NCI-H2107 (cell line): ENCODE results near the gene CEL.
A peak's percentile ranks its signal among the peaks of the same experiment; 100 is the strongest.
"Not testable (repeated sequence)": the region's sequence is repeated elsewhere in the genome, so short reads cannot be mapped to it uniquely, and the experiment has no call there.

Source experiments
- DNase-seq: peaks from one replicate; lab custom pipeline; 2025; lab: John Stamatoyannopoulos, UW

CEL gene

DNA sequence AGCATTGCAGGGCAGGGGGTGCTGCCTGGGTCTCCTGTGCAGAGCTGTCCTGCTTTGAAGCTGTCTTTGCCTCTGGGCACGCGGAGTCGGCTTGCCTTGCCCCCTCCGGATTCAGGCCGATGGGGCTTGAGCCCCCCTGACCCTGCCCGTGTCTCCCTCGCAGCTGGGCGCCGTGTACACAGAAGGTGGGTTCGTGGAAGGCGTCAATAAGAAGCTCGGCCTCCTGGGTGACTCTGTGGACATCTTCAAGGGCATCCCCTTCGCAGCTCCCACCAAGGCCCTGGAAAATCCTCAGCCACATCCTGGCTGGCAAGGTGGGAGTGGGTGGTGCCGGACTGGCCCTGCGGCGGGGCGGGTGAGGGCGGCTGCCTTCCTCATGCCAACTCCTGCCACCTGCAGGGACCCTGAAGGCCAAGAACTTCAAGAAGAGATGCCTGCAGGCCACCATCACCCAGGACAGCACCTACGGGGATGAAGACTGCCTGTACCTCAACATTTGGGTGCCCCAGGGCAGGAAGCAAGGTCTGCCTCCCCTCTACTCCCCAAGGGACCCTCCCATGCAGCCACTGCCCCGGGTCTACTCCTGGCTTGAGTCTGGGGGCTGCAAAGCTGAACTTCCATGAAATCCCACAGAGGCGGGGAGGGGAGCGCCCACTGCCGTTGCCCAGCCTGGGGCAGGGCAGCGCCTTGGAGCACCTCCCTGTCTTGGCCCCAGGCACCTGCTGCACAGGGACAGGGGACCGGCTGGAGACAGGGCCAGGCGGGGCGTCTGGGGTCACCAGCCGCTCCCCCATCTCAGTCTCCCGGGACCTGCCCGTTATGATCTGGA is 2.7 kb downstream of the CEL start:
- no peak for DNase-seq

GRCh38 chr9:133065070-133065388 is 3.2 kb downstream of the CEL start:
- DNase-seq: no peak

GRCh38 chr9:133066181-133066983 is 4.6 kb downstream of the CEL start:
- DNase-seq: no peak

GRCh38 chr9:133067006-133067405 is 5.2 kb downstream of the CEL start:
- DNase-seq: no peak

DNA sequence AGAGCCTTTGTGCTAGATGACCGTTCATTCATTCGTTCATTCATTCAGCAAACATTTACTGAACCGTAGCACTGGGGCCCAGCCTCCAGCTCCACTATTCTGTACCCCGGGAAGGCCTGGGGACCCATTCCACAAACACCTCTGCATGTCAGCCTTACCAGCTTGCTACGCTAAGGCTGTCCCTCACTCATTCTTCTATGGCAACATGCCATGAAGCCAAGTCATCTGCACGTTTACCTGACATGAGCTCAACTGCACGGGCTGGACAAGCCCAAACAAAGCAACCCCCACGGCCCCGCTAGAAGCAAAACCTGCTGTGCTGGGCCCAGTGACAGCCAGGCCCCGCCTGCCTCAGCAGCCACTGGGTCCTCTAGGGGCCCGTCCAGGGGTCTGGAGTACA is 6.0 kb downstream of the CEL start:
- no peak for DNase-seq

- DNase-seq: not testable (repeated sequence)
Observed at GRCh38 chr9:133068431-133068830, 6.7 kb downstream of the CEL start.

GRCh38 chr9:133070500-133070961 is 8.8 kb downstream of the CEL start:
- not testable (repeated sequence) for DNase-seq

DNA sequence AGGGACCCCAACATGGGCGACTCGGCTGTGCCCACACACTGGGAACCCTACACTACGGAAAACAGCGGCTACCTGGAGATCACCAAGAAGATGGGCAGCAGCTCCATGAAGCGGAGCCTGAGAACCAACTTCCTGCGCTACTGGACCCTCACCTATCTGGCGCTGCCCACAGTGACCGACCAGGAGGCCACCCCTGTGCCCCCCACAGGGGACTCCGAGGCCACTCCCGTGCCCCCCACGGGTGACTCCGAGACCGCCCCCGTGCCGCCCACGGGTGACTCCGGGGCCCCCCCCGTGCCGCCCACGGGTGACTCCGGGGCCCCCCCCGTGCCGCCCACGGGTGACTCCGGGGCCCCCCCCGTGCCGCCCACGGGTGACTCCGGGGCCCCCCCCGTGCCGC is 9.2 kb downstream of the CEL start:
- not testable (repeated sequence) for DNase-seq

GRCh38 chr9:133071484-133072150 is 9.8 kb downstream of the CEL start:
- no peak for DNase-seq

GRCh38 chr9:133072210-133072609 is 10.4 kb downstream of the CEL start:
- DNase-seq: not testable (repeated sequence)

DNA sequence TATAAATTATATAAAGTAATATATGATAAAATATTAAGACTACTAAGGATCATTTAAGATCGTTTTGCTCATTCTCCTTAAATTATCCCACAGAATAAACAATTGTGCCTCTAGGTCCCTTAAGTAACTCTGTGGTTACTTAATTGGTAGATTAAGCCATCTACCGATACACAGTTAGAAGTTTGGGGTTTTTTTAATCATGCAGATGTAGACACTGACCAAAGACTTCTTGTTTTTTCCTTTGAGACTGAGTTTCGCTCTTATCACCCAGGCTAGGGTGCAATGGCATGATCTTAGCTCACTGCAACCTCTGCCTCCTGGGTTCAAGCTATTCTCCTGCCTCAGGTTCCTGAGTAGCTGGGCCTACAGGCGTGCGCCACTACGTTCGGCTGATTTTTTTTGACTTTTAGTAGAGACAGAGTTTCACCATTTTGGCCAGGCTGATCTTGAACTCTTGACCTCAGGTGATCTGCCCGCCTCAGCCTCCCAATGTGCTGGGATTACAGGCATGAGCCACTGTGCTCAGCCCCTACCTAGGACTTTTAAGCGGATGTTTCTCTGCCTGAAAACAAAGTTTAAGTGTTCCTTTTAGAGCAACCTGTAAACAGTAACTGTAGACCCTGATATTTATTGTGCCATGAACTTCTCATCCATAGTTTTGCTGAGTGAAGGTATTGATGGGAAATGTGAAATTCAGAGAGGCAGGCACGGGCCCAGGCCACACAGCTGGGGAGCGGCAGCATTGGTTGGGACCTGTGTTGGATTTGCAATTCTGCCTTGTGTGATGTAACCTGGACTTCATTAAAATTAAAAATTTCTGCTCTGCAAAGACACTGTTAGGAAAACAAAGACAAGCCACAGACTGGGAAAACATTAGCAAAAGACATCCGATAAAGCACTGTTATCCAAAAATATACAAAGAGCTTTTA is 11.6 kb downstream of the CEL start:
- DNase-seq: no peak

DNA sequence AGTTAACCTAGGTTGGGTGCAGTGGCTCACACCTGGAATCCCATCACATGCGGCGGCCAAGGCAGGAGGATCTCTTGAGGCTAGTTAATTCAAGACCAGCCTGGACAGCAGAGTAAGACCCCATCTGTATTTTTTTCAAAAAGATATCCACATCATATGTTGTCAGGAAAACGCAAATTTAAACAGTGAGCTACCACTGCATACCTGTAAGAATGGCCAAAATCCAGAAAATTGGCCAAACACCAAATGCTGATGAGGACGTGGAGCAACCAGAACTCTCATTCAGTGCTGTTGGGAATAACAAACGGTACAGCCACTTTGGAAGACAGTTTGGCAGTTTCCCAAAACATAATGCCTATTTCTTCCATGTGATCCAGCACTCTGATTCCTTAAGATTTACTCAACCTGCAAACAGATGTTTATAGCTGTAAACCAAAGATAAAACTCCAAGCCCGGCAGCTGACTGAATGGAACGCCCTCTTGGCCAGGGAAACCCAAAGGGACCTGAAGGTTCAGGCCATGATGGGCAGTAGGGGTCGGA is 12.4 kb downstream of the CEL start:
- no peak for DNase-seq

GRCh38 chr9:133075925-133076630 is 14.3 kb downstream of the CEL start:
- no peak for DNase-seq

DNA sequence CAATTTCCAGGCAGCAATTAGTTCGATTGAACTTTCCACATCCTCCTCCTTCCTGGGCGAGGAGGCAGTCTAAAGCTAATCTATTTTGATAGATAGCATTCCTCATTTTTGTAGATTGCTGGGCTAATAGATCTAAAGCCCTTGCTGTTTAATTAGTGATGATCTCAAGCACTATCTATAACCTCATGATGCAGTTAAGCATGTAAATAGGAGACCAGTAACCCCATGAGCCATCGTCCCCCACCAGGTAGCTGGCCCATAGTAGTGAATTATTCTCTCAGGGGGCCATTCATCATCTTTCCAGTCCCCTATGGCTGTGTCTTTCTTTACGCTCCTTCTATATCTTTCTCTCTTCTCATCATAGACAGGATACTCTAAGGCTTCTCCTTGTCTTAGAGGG is 14.9 kb downstream of the CEL start:
- no peak for DNase-seq

DNA sequence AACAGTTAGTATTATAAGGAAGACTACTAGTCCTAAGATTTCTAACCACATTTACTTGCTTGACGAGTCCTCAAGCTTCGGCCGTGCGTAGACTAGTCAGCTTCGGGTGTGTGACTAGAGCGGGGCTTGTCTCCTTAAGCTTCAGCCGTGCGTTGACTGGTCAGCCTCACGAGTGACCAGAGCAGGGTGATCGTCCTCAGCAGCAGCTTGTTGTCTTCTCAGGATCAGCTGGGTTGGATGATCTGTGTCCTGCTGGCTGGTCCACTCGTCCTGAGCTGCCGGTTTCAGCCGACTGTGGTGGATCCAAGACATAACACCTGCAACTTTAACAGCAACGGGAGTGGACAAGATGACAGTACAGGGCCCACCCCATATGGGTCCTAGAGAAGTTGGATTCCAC is 16.7 kb downstream of the CEL start:
- no peak for DNase-seq

DNA sequence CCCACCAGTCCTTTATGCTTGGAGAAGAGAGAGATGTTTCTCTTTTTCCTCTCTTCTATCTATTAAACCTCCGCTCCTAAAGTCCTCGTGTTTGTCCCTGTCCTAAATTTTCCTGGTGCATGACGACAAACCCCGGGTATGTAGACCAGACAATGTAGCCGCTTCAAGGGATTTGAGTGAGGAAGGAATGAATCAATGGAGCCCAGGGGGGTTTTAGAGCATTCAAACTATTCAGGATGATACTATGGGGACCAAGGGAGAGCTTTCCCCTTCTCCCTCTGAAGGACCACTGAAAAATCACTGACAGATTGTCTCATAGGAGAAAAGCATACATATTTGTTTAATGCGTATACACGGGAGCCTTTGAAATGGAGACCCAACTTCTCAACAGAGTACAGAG is 18.4 kb downstream of the CEL start:
- no peak for DNase-seq

- not testable (repeated sequence) for DNase-seq
Observed at GRCh38 chr9:133080786-133081779, 19.3 kb downstream of the CEL start.

- peak; percentile 52 for DNase-seq
Observed at GRCh38 chr9:133081957-133082644, 20.3 kb downstream of the CEL start.

- not testable (repeated sequence) for DNase-seq
Observed at GRCh38 chr9:133083688-133084087, 21.9 kb downstream of the CEL start.
